Astrocyte of the spinal cord (primary cell): ENCODE results near the gene MOCOS.

Experiments used
- DNase-seq: peaks from one replicate; pipeline ENCODE4 v3.0.0; 2011; ENCODE audit warnings: low read depth, low spot score
- H3K4me3 ChIP-seq: 2 replicates; pipeline ENCODE4 v1.5.1; 2011; ENCODE audit warnings: low read depth, mild to moderate bottlenecking, low read length, moderate library complexity
- in situ Hi-C: cut with HindIII; loops from 2 replicates; pipeline ENCODE4 v1.10.0; 2017; ENCODE audit warnings: low sequenced_read_pairs
- TF ChIP-seq, protein P1 (sequence below): IDR thresholded peaks from 2 replicates; pipeline ENCODE4 v1.5.1; 2012; ENCODE audit warnings: low read depth, mild to moderate bottlenecking, low read length, inconsistent platforms

Gene MOCOS

GRCh38 chr18:36187193-36187825, at the start of gene MOCOS:
MOCOS (plus strand) TSS chr18:36187497; CDS start chr18:36187540, 43 bp downstream.
- TF ChIP-seq, protein P1, sequence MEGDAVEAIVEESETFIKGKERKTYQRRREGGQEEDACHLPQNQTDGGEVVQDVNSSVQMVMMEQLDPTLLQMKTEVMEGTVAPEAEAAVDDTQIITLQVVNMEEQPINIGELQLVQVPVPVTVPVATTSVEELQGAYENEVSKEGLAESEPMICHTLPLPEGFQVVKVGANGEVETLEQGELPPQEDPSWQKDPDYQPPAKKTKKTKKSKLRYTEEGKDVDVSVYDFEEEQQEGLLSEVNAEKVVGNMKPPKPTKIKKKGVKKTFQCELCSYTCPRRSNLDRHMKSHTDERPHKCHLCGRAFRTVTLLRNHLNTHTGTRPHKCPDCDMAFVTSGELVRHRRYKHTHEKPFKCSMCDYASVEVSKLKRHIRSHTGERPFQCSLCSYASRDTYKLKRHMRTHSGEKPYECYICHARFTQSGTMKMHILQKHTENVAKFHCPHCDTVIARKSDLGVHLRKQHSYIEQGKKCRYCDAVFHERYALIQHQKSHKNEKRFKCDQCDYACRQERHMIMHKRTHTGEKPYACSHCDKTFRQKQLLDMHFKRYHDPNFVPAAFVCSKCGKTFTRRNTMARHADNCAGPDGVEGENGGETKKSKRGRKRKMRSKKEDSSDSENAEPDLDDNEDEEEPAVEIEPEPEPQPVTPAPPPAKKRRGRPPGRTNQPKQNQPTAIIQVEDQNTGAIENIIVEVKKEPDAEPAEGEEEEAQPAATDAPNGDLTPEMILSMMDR = no peak
- peak within 1 kb of the TSS; percentile 84 for H3K4me3 ChIP-seq
- peak; percentile 54 for DNase-seq
- in situ Hi-C loops = no loop called here

- DNase-seq = no peak
- in situ Hi-C loops = no loop called here
- TF ChIP-seq, protein P1 = no peak
- H3K4me3 ChIP-seq = no peak overlapping the region
Observed at GRCh38 chr18:36139245-36139644, 48.1 kb upstream of the MOCOS start.

GRCh38 chr18:36141576-36141975, 45.7 kb upstream of the MOCOS start:
- no peak for DNase-seq
- in situ Hi-C loops = no loop called here
- H3K4me3 ChIP-seq = no peak overlapping the region
- TF ChIP-seq, protein P1 = no peak

- no peak overlapping the region for H3K4me3 ChIP-seq
- no peak for DNase-seq
- TF ChIP-seq, protein P1 = no peak
- in situ Hi-C loops = no loop called here
Observed at GRCh38 chr18:36142751-36143150, 44.5 kb upstream of the MOCOS start.

GRCh38 chr18:36143391-36143790, 43.9 kb upstream of the MOCOS start:
- in situ Hi-C loops = no loop called here
- no peak overlapping the region for H3K4me3 ChIP-seq
- TF ChIP-seq, protein P1 = no peak
- no peak for DNase-seq

DNA sequence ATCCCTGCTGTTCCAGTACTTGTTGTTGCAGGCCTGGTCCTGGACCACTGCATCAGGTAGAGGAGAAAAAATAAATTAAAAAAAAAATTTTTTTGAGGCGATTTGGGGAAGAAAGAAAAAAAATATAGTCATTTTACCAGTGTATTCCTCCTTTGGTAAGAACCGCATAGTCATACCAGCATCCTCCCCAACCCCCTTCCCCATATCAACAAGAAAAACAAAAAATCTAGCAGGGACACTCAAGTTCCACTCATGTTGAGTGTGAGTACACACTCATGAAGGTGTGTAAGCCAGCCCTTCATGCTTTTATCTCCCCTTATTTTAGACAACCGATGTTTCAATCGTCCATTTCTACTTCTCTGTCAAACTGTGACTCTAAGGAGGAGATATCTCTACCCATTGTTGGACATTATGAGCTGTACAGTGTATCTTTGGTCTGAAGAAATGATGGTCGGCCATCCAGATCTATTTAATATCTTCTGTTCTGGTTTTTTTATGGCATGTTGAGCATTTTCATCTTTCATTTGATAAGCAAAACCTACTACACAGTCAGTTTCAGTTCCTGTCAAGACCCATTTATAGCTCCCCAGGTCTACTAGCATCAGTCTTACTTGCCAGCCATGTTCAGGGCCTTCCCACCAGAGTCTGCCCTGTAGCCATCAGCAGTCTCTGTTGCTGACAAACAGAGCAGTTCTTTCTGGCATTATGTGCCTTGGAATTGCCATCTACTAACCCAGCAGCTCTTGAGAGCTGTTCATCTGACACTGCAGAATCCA, 37.6 kb upstream of the MOCOS start:
- TF ChIP-seq, protein P1 = no peak
- in situ Hi-C loops = no loop called here
- DNase-seq = no peak
- H3K4me3 ChIP-seq = no peak overlapping the region
